Calu3 (cell line): ENCODE results near the gene PRKCZ. TPM values are rescaled to one million over a fixed set of nuclear protein-coding genes. Genes with fewer than 3 reads are reported as not detected.

Experiments
- BruUV-seq: library from RNA; stranded (reverse); fragments of 400-500 nt; replicated peaks from 2 replicates; lab custom pipeline; 2021; lab: Mats Ljungman, UMichigan
- CTCF ChIA-PET: fragments of 300-600 bp; sonication (Branson Sonifier 250); formaldehyde crosslinking; loops from one replicate; lab custom pipeline; 2022; ENCODE audit warnings: antibody characterized with exemption; lab: Charles Lee
- DNase-seq: peaks from one replicate; pipeline ENCODE4 v3.0.0; 2022
- H3K27ac Mint-ChIP-seq: one replicate; pipeline ENCODE4 v1.8.0; 2022; ENCODE audit warnings: mixed read lengths; ENCODE audit not compliant: unreplicated experiment
- H3K27me3 Mint-ChIP-seq: one replicate; pipeline ENCODE4 v1.8.0; 2022; ENCODE audit warnings: mixed read lengths; ENCODE audit not compliant: unreplicated experiment
- H3K36me3 Mint-ChIP-seq: one replicate; pipeline ENCODE4 v1.8.0; 2022; ENCODE audit warnings: mild to moderate bottlenecking, moderate library complexity, mixed read lengths; ENCODE audit not compliant: insufficient read depth, unreplicated experiment
- H3K4me1 Mint-ChIP-seq: one replicate; pipeline ENCODE4 v1.8.0; 2022; ENCODE audit warnings: mild to moderate bottlenecking, low read depth, mixed read lengths; ENCODE audit not compliant: unreplicated experiment
- H3K4me3 Mint-ChIP-seq: one replicate; pipeline ENCODE4 v1.8.0; 2022; ENCODE audit warnings: mild to moderate bottlenecking, low read depth, moderate library complexity, mixed read lengths; ENCODE audit not compliant: unreplicated experiment
- H3K9me3 Mint-ChIP-seq: one replicate; pipeline ENCODE4 v1.8.0; 2022; ENCODE audit warnings: low read depth, mixed read lengths; ENCODE audit not compliant: unreplicated experiment
- CTCF ChIP-seq: fragments of 200-600 bp; IDR thresholded peaks from one replicate; pipeline ENCODE4 v1.8.0; 2022; ENCODE audit warnings: antibody characterized with exemption; ENCODE audit not compliant: unreplicated experiment
- intact Hi-C: fragments of 100-400 bp; cut with micrococcal nuclease; formaldehyde crosslinking; loops from one replicate; pipeline ENCODE4 v1.10.0; 2022; ENCODE audit not compliant: unreplicated experiment
- total RNA-seq: library from RNA; stranded (reverse); gene quantifications from 2 replicates; pipeline ENCODE4 v1.2.3, GENCODE V29; 2022

PRKCZ gene
- total RNA-seq, 1 experiment from 2014 or later, result 26.0 TPM

- Mint-ChIP-seq H3K27ac (no peak overlapping the region), H3K4me3 (no peak overlapping the region), H3K9me3 (peaks cover 4% of the 10 kb centered on the region), H3K27me3 (no peaks in the 10 kb centered on the region), H3K36me3 (peaks cover 6% of the 10 kb centered on the region), H3K4me1 (no peaks in the 10 kb centered on the region)
- no TSS peak for BruUV-seq
- no peak for DNase-seq
- no peak for TF ChIP-seq CTCF
- CTCF ChIA-PET, result no interaction called here
- intact Hi-C loops, result no loop called here
Measured at GRCh38 chr1:2215909-2216766, 165.9 kb downstream of the PRKCZ start.

GRCh38 chr1:2216767-2217058 is 166.5 kb downstream of the PRKCZ start:
- TF ChIP-seq CTCF, result no peak
- H3K4me1 Mint-ChIP-seq, result no peaks in the 10 kb centered on the region
- no peak for DNase-seq
- peaks cover 6% of the 10 kb centered on the region for H3K36me3 Mint-ChIP-seq
- intact Hi-C loops, result no loop called here
- H3K9me3 Mint-ChIP-seq, result peaks cover 4% of the 10 kb centered on the region
- H3K4me3 Mint-ChIP-seq, result no peak overlapping the region
- BruUV-seq, result no TSS peak
- no peak overlapping the region for H3K27ac Mint-ChIP-seq
- CTCF ChIA-PET, result no interaction called here
- no peaks in the 10 kb centered on the region for H3K27me3 Mint-ChIP-seq

- H3K27me3 Mint-ChIP-seq, result no peaks in the 10 kb centered on the region
- H3K27ac Mint-ChIP-seq, result no peak overlapping the region
- no peak for DNase-seq
- peaks cover 4% of the 10 kb centered on the region for H3K9me3 Mint-ChIP-seq
- H3K36me3 Mint-ChIP-seq, result peaks cover 3% of the 10 kb centered on the region
- intact Hi-C loops, result no loop called here
- H3K4me3 Mint-ChIP-seq, result no peak overlapping the region
- no peak for TF ChIP-seq CTCF
- no peaks in the 10 kb centered on the region for H3K4me1 Mint-ChIP-seq
- CTCF ChIA-PET, result interaction anchor here (0.7 to 1.3 kb wide), 2 partner anchors 12 to 218 kb away, joined by 3 to 7 read pairs; partner anchors contain the start of gene CFAP74
- BruUV-seq, result no TSS peak
Measured at GRCh38 chr1:2221271-2221670, 171.1 kb downstream of the PRKCZ start.

- CTCF ChIA-PET, result no interaction called here
- intact Hi-C loops, result no loop called here
- no TSS peak for BruUV-seq
- H3K9me3 Mint-ChIP-seq, result no peaks in the 10 kb centered on the region
- DNase-seq, result no peak
- no peaks in the 10 kb centered on the region for H3K27me3 Mint-ChIP-seq
- TF ChIP-seq CTCF, result no peak
- H3K36me3 Mint-ChIP-seq, result peaks cover 21% of the 10 kb centered on the region
- no peak overlapping the region for H3K27ac Mint-ChIP-seq
- no peaks in the 10 kb centered on the region for H3K4me1 Mint-ChIP-seq
- no peak overlapping the region for H3K4me3 Mint-ChIP-seq
Measured at GRCh38 chr1:2224170-2224584, 174.0 kb downstream of the PRKCZ start.
